IPS-20b (cell line): ENCODE data around the gene ADCK2.
A peak's percentile ranks its signal among the peaks of the same experiment; 100 is the strongest.
"Not testable (repeated sequence)": the region's sequence is repeated elsewhere in the genome, so short reads cannot be mapped to it uniquely, and the experiment has no call there.

Experiments used
- H3K27ac ChIP-seq: one replicate; pipeline ENCODE4 v1.5.1; 2013; ENCODE audit warnings: low read length
- H3K27me3 ChIP-seq: 2 replicates; pipeline ENCODE4 v1.6.1; 2013; ENCODE audit warnings: mild to moderate bottlenecking, low read length, inconsistent platforms; ENCODE audit not compliant: insufficient read depth
- H3K36me3 ChIP-seq: 2 replicates; pipeline ENCODE4 v1.6.1; 2013; ENCODE audit warnings: low read depth, mild to moderate bottlenecking, inconsistent platforms, low read length, moderate library complexity; ENCODE audit not compliant: insufficient read depth
- H3K4me1 ChIP-seq: 2 replicates; pipeline ENCODE4 v1.6.1; 2013; ENCODE audit warnings: mild to moderate bottlenecking, control low read depth, inconsistent platforms, low read length, moderate library complexity; ENCODE audit not compliant: insufficient read depth
- H3K4me3 ChIP-seq: 2 replicates; pipeline ENCODE4 v1.5.1; 2013; ENCODE audit warnings: mild to moderate bottlenecking, low read length, inconsistent platforms
- H3K9ac ChIP-seq: 2 replicates; pipeline ENCODE4 v1.6.1; 2013; ENCODE audit warnings: low read depth, mild to moderate bottlenecking, inconsistent platforms, low read length, moderate library complexity
- H3K9me3 ChIP-seq: 2 replicates; pipeline ENCODE4 v1.6.1; 2013; ENCODE audit warnings: mild to moderate bottlenecking, low read depth, low read length, inconsistent platforms; ENCODE audit not compliant: insufficient read depth

Gene ADCK2

DNA sequence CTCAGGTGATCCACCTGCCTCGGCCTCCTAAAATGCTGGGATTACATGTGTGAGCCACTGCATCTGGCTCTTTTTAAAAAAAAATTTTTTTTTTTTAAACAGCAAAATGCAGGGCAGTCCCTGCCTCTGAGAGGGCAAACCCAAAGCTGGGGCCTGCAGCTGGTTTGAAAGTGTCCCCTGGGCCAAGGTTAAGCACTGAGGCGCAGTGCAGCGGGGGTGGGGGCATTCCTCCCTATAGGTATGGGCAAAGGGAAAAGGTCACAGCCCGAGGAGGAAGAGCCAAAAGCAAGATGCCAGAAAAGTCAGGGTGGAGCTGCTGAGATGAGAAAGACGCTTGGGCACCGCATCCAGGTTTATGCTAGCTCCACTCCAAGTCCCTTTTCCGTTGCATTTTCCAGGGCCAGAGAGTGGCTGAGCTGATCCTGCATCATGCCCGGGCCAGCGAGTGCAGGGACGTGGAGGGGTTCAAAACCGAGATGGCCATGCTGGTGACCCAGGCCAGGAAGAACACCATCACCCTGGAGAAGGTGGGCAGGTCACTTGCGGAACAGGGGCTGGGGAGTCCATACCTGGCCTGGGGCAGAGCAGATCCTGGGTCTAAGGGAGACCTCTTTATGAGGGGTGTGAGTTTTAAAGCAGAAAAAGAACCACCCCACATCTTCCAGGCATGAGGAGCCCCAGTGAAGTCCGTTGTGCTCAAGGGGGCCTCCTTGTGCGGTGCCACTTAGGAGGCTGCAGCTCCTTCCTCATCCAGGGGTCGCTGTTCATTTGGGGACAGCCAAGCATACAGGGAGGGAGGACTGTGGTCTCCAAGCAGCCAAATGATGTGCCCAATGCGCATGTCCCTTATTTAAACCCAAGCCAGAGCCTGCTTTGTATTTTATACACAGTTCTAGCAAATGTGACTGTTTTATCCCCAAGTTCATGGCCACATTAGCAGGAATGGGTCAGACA, 16.7 kb downstream of the ADCK2 start:
- Histone ChIP-seq H3K27ac (no peak overlapping the region), H3K4me1 (no peaks in the 10 kb centered on the region), H3K9me3 (no peaks in the 10 kb centered on the region), H3K4me3 (no peak overlapping the region), H3K27me3 (no peaks in the 10 kb centered on the region), H3K9ac (no peak overlapping the region), H3K36me3 (no peaks in the 10 kb centered on the region)

DNA sequence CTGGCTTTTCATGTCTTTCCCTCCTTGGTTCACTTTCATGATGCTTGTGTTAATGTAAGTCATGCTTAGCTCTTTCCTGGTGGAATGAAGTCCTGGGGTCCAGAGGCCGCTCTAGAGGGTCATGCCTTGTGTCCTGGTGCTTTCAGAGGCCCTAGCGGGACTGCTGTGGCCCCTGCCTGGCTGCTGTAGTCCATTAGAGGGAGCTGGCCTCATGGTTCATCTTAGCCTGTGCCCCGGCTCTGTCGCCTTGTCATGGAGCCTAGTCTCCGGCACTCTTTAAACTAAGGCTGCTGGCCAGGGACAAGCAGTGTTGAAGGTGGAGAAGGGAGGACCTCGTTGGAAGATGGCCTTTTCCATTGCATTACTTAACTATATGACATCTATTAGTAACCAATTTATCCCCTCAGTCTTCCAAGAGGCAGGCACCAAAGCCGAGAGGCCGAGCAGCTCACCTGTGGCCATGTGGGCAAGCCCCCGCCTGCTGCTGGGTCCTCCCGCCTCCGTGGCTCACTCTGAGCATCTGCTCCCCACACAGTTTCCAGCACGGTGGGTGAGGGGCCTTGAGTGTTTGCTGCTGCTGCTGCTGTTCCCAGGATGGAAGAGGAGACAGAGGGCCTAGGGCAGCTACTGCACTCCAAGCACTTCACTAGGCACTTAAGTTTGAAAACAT, 18.8 kb downstream of the ADCK2 start:
- Histone ChIP-seq H3K27ac (no peak overlapping the region), H3K9ac (no peak overlapping the region), H3K36me3 (no peaks in the 10 kb centered on the region), H3K9me3 (no peaks in the 10 kb centered on the region), H3K4me1 (peaks cover 7% of the 10 kb centered on the region; the same call in 1 of the 2 replicates), H3K4me3 (no peak overlapping the region), H3K27me3 (no peaks in the 10 kb centered on the region)

DNA sequence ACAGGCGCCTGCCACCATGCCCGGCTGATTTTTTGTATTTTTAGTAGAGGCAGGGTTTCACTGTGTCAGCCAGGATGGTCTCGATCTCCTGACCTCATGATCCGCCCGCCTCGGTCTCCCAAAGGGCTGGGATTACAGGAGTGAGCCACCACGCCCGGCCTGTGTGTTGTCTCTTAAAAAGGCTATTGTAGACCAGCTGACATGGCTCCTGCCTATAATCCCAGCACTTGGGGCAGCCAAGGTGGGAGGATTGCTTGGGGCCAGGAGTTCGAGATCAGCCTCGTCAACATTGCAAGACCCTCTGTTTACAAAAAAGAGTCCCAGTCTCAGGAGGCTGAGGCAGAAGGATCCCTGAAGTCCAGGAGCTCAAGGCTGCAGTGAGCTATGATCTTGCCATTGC, 21.1 kb downstream of the ADCK2 start:
- not testable (repeated sequence) for H3K36me3 ChIP-seq, H3K27me3 ChIP-seq, H3K9me3 ChIP-seq, H3K4me3 ChIP-seq, H3K4me1 ChIP-seq, H3K27ac ChIP-seq, H3K9ac ChIP-seq

DNA sequence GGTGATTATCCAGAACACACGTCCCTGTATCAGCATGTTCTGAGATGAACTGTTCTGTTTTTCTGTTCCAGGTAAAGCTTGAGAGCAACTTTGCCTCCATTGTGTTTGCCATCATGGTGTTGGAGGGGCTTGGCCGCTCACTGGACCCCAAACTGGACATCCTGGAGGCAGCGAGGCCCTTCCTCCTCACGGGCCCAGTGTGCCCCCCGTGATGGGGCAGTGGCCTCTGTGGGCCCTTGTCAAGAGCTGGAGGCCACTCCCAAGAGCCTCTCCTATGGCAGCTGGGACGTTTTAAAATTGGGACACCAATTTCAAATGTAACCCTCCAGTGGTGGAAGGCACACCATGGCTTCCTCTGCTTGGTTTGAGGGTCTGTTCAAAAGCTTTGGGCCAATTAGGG, 21.8 kb downstream of the ADCK2 start:
- Histone ChIP-seq H3K36me3 (no peaks in the 10 kb centered on the region), H3K9ac (no peak overlapping the region), H3K27me3 (no peaks in the 10 kb centered on the region), H3K27ac (no peak overlapping the region), H3K4me1 (peaks cover 7% of the 10 kb centered on the region; the same call in 1 of the 2 replicates), H3K4me3 (no peak overlapping the region), H3K9me3 (no peaks in the 10 kb centered on the region)

DNA sequence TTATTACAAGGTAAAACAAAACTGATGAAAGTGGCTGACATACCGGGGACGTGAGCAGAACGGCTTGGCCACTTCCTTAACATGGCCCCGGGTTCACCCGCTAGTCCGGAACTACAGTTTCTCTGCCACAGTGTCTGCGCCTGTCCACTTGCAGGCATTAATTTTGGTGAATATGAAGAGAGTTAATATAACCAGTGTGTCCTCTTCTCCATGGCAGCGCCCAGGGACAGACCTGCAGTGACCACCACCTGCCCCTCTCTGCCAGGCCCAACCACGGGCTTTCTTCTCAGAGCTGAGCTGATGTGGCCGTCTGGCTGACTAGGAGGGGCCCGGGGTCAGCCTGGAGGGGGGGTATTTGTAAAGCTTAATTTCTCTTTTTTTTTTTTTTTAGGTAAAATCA, 22.6 kb downstream of the ADCK2 start:
- no peaks in the 10 kb centered on the region for H3K27me3 ChIP-seq
- no peak overlapping the region for H3K27ac ChIP-seq
- H3K4me3 ChIP-seq, result no peak overlapping the region
- H3K36me3 ChIP-seq, result no peaks in the 10 kb centered on the region
- peaks cover 7% of the 10 kb centered on the region; the same call in 1 of the 2 replicates for H3K4me1 ChIP-seq
- no peak overlapping the region for H3K9ac ChIP-seq
- no peaks in the 10 kb centered on the region for H3K9me3 ChIP-seq

DNA sequence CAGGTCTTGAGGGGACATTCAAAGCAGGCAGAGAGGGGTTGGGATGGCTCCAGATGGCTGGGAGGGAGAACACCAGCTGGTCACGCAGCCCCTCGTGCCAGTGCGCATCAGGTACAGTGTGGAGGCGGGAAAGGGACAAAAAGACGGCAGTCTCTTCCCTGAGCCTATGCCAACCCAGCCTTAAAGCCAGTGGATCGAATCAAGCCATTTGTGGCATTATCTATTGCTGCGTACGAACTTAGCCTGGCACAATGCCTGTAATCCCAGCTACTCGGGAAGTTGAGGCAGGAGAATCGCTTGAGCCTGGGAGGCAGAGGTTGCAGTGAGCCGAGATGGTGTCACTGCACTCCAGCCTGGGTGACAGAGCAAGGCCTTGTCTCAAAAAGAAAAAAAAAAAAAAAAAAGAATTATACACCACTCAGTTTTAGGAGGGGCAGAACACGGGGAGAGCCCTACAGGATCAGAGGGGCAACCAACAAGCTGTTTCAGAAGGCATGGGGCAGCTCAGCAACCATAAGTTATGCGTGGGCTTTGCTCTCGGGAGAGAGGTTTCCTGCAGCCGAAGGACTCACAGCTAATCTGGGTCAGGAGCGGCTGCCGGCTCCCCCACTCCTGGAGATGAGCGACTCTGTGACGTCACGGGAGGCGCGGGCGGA, 23.4 kb downstream of the ADCK2 start:
- H3K4me3 ChIP-seq, result peak overlapping the region; percentile 93
- H3K36me3 ChIP-seq, result no peaks in the 10 kb centered on the region

DNA sequence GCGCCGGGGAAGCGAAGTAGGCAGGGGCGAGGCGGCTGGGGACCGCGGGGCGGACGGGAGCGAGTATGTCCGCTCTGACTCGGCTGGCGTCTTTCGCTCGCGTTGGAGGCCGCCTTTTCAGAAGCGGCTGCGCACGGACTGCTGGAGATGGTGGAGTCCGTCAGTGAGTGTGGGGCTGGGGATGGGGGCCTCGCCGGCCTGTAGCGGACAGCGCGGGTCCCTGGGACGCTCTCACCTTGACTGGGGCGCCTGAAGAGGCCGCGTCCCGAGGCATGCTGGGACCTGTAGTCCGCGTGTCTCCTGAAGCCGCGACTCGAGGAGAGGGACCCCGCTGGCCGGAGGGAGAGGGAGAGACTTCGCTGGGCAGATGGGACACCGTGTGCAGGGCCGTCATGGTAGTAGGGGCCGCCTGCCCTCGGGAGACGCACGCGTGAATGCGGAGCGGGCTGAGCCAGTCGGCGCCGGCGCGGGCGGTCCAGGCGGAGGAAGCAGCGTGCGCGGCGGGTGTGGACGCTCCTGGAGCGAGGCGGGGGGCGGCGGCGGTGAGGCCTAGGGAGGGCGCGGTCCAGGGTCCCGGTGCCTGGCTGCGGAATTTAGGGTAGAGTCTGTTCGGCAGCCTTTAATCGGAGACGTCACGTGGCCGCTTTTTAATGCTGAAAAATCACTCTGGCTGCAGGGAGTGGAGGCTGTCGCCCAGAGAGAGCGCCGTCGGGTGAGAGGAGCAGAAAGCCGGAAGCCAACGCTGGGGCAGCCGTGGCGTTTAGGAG, 24.1 kb downstream of the ADCK2 start, which contains the start of gene NDUFB2:
Gene NDUFB2 (plus strand): TSS at position 29 of the 767 bp plus-strand sequence. CDS start 37 bp downstream, at position 66.
- no peaks in the 10 kb centered on the region for H3K36me3 ChIP-seq
- H3K9me3 ChIP-seq, result no peaks in the 10 kb centered on the region
- peak within 1 kb of the TSS; percentile 75 for H3K27ac ChIP-seq

More for the DNA sequence above, 23.4 kb downstream of the ADCK2 start:
- Histone ChIP-seq H3K27me3 (no peaks in the 10 kb centered on the region), H3K4me1 (peaks cover 7% of the 10 kb centered on the region; the same call in 1 of the 2 replicates), H3K27ac (peak overlapping the region; percentile 75), H3K9ac (peak overlapping the region; percentile 88), H3K9me3 (no peaks in the 10 kb centered on the region)

DNA sequence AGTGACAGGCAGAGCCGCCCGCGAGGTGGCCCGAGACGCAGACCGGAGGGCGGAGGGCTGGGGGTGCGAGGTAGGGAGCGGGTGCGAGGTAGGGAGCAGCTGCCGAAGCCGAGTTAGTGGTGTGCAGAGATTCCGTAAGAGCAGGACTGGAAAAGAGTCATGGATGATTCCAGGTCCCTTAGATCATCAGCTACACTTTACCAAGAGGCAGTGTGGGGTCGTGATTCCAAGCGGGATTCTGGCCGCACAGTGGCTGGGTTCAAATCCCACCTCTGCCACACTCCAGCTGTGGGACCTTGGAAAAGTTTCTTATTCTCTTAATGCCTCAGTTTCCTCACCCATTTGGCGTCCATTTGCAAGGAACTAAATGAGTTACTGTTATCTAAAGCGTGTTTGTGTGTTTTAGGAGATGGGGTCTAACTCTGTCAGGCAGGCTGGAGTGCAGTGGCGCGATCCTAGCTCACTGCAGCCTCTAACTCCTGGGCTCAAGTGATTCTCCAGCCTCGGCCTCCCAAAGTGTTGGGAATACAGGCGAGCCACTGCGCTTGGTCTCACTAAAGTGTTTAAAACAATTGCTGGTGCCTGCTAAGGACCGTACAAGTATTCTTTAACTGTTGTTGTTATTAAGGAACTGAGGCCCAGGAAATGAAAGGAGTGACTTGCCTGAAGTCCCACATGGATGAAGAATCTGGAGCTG, 24.9 kb downstream of the ADCK2 start:
- peaks cover 7% of the 10 kb centered on the region; the same call in 1 of the 2 replicates for H3K4me1 ChIP-seq

More for the DNA sequence above, 24.1 kb downstream of the ADCK2 start, which contains the start of gene NDUFB2:
- peaks cover 7% of the 10 kb centered on the region; the same call in 1 of the 2 replicates for H3K4me1 ChIP-seq
- peak within 1 kb of the TSS; percentile 88 for H3K9ac ChIP-seq
- no peaks in the 10 kb centered on the region for H3K27me3 ChIP-seq
- peak within 1 kb of the TSS; percentile 93 for H3K4me3 ChIP-seq

DNA sequence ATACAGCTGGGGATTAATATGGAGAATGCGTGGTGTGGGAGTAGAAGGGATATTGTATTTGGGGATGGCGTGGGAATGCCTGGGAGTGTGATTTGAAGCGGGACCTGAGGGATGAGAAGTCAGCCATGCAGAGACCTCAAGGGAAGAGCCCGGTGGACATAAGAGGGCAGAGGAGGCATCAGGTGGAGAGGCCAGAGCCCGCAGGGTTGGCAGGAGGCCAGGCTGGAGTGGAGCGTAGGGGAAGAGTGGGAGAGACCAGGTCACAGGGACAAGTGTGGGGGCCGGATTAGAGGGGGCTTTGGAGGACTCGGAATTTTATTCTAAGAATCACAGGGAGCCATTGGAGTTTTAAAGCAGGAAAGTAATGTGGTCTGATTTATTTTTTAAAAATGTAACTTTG, 25.7 kb downstream of the ADCK2 start:
- Histone ChIP-seq H3K4me3 (no peak overlapping the region), H3K27ac (no peak overlapping the region), H3K4me1 (peaks cover 7% of the 10 kb centered on the region; the same call in 1 of the 2 replicates), H3K9ac (no peak overlapping the region), H3K9me3 (no peaks in the 10 kb centered on the region), H3K36me3 (0 out of 2 replicates have a peak, but pooled peaks cover 3% of the 10 kb centered on the region), H3K27me3 (no peaks in the 10 kb centered on the region)

More for the DNA sequence above, 24.9 kb downstream of the ADCK2 start:
- Histone ChIP-seq H3K27ac (no peak overlapping the region), H3K36me3 (no peaks in the 10 kb centered on the region), H3K4me3 (peak overlapping the region; percentile 93), H3K27me3 (no peaks in the 10 kb centered on the region), H3K9me3 (no peaks in the 10 kb centered on the region), H3K9ac (peak overlapping the region; percentile 88; the same call in 1 of the 2 replicates)

DNA sequence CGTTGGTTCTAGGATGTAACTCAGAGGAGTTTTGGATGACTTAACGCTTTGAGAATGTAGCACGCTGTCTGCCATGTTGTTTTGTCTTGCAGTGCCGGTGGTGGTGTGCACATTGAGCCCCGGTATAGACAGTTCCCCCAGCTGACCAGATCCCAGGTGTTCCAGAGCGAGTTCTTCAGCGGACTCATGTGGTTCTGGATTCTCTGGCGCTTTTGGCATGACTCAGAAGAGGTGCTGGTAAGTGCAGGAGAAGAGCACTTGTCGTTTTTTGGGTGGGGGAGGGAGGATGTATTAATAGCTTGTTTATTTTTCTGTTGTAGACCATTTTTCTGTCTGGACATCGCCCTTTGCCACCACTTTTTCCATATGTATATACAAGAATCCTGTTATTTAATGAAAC, 30.0 kb downstream of the ADCK2 start:
- H3K4me1 ChIP-seq, result no peaks in the 10 kb centered on the region
- H3K4me3 ChIP-seq, result no peak overlapping the region
- H3K36me3 ChIP-seq, result peaks cover 24% of the 10 kb centered on the region

More for the DNA sequence above, 30.0 kb downstream of the ADCK2 start:
- Histone ChIP-seq H3K9me3 (no peaks in the 10 kb centered on the region), H3K27me3 (no peaks in the 10 kb centered on the region), H3K9ac (no peak overlapping the region), H3K27ac (no peak overlapping the region)
